Naive thymus-derived CD4-positive, alpha-beta T cell (primary cell): ENCODE measurements around the gene CCDC178. TPM values are rescaled to one million over a fixed set of nuclear protein-coding genes. Genes with fewer than 3 reads are reported as not detected.
A peak's percentile ranks its signal among the peaks of the same experiment; 100 is the strongest.

Experiments used
- ATAC-seq: fragments of 150-1000 bp; cut with Tn5 transposase; 2 replicates; pipeline ENCODE4 v1.10.0; 2021; ENCODE audit warnings: mild to moderate bottlenecking, moderate library complexity
- CTCF ChIA-PET: fragments of 350-600 bp; sonication (Branson Sonifier 250); formaldehyde crosslinking; loops from one replicate; lab custom pipeline; 2021; ENCODE audit warnings: antibody characterized with exemption; lab: Charles Lee
- POLR2A ChIA-PET: fragments of 350-600 bp; sonication (Branson Sonifier 250); formaldehyde crosslinking; loops from one replicate; lab custom pipeline; 2021; ENCODE audit warnings: antibody characterized with exemption, inconsistent platforms; lab: Charles Lee
- DNase-seq, 9 donors: peaks; one replicate each; pipeline versions ENCODE4 v3.0.0 to v3.0.0-alpha.2; 2020 to 2022; ENCODE audit warnings: mixed read lengths in 1 of 9
- H3K27ac ChIP-seq: one replicate; pipeline ENCODE4 v1.7.0; 2013; ENCODE audit warnings: mild to moderate bottlenecking, low read depth, low read length, moderate library complexity
- H3K27me3 ChIP-seq, 2 donors: one replicate each; pipeline ENCODE4 v1.7.0; 2013; ENCODE audit warnings: low read length in 2 of 2, mild to moderate bottlenecking in 2 of 2, moderate library complexity in 2 of 2; ENCODE audit not compliant: control insufficient read depth in 2 of 2, insufficient read depth in 2 of 2
- H3K36me3 ChIP-seq, 3 experiments: 1 replicate in 2 of 3; 2 replicates in 1 of 3; pipeline ENCODE4 v1.7.0; 2013; ENCODE audit warnings: low read length in 3 of 3, mild to moderate bottlenecking in 3 of 3, moderate library complexity in 1 of 3; ENCODE audit not compliant: insufficient read depth in 3 of 3, control insufficient read depth in 2 of 3
- H3K4me1 ChIP-seq, 2 donors: one replicate each; pipeline ENCODE4 v1.7.0; 2013; ENCODE audit warnings: low read length in 2 of 2, mild to moderate bottlenecking in 2 of 2, moderate library complexity in 1 of 2; ENCODE audit not compliant: control insufficient read depth in 2 of 2, insufficient read depth in 2 of 2
- H3K4me3 ChIP-seq: 2 replicates; pipeline ENCODE4 v1.7.0; 2013; ENCODE audit warnings: mild to moderate bottlenecking, low read length
- H3K9me3 ChIP-seq, 3 experiments: 1 replicate in 2 of 3; 2 replicates in 1 of 3; pipeline ENCODE4 v1.7.0; 2013; ENCODE audit warnings: low read length in 3 of 3; ENCODE audit not compliant: control insufficient read depth in 2 of 3
- H3K27ac Mint-ChIP-seq, 9 donors: one replicate each; pipeline ENCODE4 v1.8.0; 2020 to 2022; ENCODE audit warnings: mixed read lengths in 9 of 9, mild to moderate bottlenecking in 8 of 9, moderate library complexity in 5 of 9, inconsistent platforms in 2 of 9
- H3K27me3 Mint-ChIP-seq, 5 donors: one replicate each; pipeline ENCODE4 v1.8.0; 2021 to 2022; ENCODE audit warnings: mixed read lengths in 5 of 5, mild to moderate bottlenecking in 1 of 5
- H3K36me3 Mint-ChIP-seq, 5 donors: one replicate each; pipeline ENCODE4 v1.8.0; 2020 to 2022; ENCODE audit warnings: mixed read lengths in 5 of 5, mild to moderate bottlenecking in 3 of 5, inconsistent platforms in 1 of 5
- H3K4me1 Mint-ChIP-seq, 7 donors: one replicate each; pipeline ENCODE4 v1.8.0; 2020 to 2022; ENCODE audit warnings: mixed read lengths in 7 of 7, mild to moderate bottlenecking in 3 of 7, inconsistent platforms in 1 of 7
- H3K4me3 Mint-ChIP-seq, 10 donors: one replicate each; pipeline ENCODE4 v1.8.0; 2020 to 2022; ENCODE audit warnings: mild to moderate bottlenecking in 10 of 10, mixed read lengths in 10 of 10, moderate library complexity in 6 of 10, inconsistent platforms in 2 of 10
- H3K9me3 Mint-ChIP-seq, 11 donors: one replicate each; pipeline ENCODE4 v1.8.0; 2020 to 2022; ENCODE audit warnings: mixed read lengths in 11 of 11, mild to moderate bottlenecking in 4 of 11, inconsistent platforms in 1 of 11, moderate library complexity in 1 of 11
- intact Hi-C, 2 donors: fragments of 100-400 bp; cut with micrococcal nuclease; formaldehyde crosslinking; loops; one replicate each; pipeline ENCODE4 v1.15.1; 2023
- polyA plus RNA-seq, 2 donors: library from polyadenylated mRNA; unstranded; fragments of 300-500 nt; fragmentation: Illumina TruSeq; gene quantifications; one replicate each; pipeline ENCODE4 v1.2.3, GENCODE V29; 2021
- total RNA-seq, 6 experiments: library from RNA in 5 of 6; stranded (reverse) in 5 of 6; gene quantifications; 1 replicate in 5 of 6; 2 replicates in 1 of 6; pipeline ENCODE4 v1.2.3 and lab custom pipeline; 2021 to 2026

Gene CCDC178
- total and polyA plus RNA-seq, 7 experiments from 2014 or later, result not detected

- peaks cover 0 to 5% (median 0%) of the 10 kb centered on the region in 5 donors for H3K27me3 Mint-ChIP-seq
- DNase-seq (no peak), ATAC-seq (peak; percentile 38)
- Histone ChIP-seq H3K9me3 (no peaks in the 10 kb centered on the region), H3K36me3 (no peaks in the 10 kb centered on the region), H3K27ac (no peak overlapping the region), H3K27me3 (no peaks in the 10 kb centered on the region), H3K4me1 (no peaks in the 10 kb centered on the region), H3K4me3 (no peak overlapping the region)
- peaks cover 0 to 18% (median 2%) of the 10 kb centered on the region in 11 donors for H3K9me3 Mint-ChIP-seq
- intact Hi-C loops, result no loop called here
- ChIA-PET POLR2A (no interaction called here), CTCF (no interaction called here)
- H3K36me3 Mint-ChIP-seq, result peaks cover 0 to 5% (median 0%) of the 10 kb centered on the region in 5 donors
- no peak overlapping the region for H3K4me3 Mint-ChIP-seq
- H3K4me1 Mint-ChIP-seq, result no peaks in the 10 kb centered on the region
- no peak overlapping the region for H3K27ac Mint-ChIP-seq
These were observed 530.5 kb downstream of the CCDC178 start for GRCh38 chr18:32909798-32910561.

- H3K27me3 Mint-ChIP-seq, result peaks cover 0 to 5% (median 0%) of the 10 kb centered on the region in 5 donors
- H3K4me1 Mint-ChIP-seq, result no peaks in the 10 kb centered on the region
- no peaks in the 10 kb centered on the region for H3K27me3 ChIP-seq
- H3K4me3 ChIP-seq, result no peak overlapping the region
- no peak overlapping the region for H3K27ac ChIP-seq
- CTCF ChIA-PET, result no interaction called here
- intact Hi-C loops, result no loop called here
- no peak overlapping the region for H3K4me3 Mint-ChIP-seq
- no peaks in the 10 kb centered on the region for H3K36me3 ChIP-seq
- H3K9me3 ChIP-seq, result no peaks in the 10 kb centered on the region
- DNase-seq, result no peak
- peaks cover 0 to 17% (median 2%) of the 10 kb centered on the region in 11 donors for H3K9me3 Mint-ChIP-seq
- no peak for ATAC-seq
- H3K4me1 ChIP-seq, result no peaks in the 10 kb centered on the region
- POLR2A ChIA-PET, result no interaction called here
- peaks cover 0 to 5% (median 0%) of the 10 kb centered on the region in 5 donors for H3K36me3 Mint-ChIP-seq
- no peak overlapping the region for H3K27ac Mint-ChIP-seq
These were observed 532.1 kb downstream of the CCDC178 start for GRCh38 chr18:32908424-32908805.

- no peak overlapping the region for H3K4me3 Mint-ChIP-seq
- CTCF ChIA-PET, result no interaction called here
- Histone ChIP-seq H3K27me3 (no peaks in the 10 kb centered on the region), H3K36me3 (no peaks in the 10 kb centered on the region), H3K4me1 (no peaks in the 10 kb centered on the region), H3K4me3 (no peak overlapping the region), H3K9me3 (no peaks in the 10 kb centered on the region), H3K27ac (no peak overlapping the region)
- no peak overlapping the region for H3K27ac Mint-ChIP-seq
- ATAC-seq (no peak), DNase-seq (no peak)
- peaks cover 0 to 15% (median 2%) of the 10 kb centered on the region in 11 donors for H3K9me3 Mint-ChIP-seq
- H3K27me3 Mint-ChIP-seq, result peaks cover 0 to 3% (median 0%) of the 10 kb centered on the region in 5 donors
- H3K4me1 Mint-ChIP-seq, result no peaks in the 10 kb centered on the region
- POLR2A ChIA-PET, result no interaction called here
- peaks cover 0 to 3% (median 0%) of the 10 kb centered on the region in 5 donors for H3K36me3 Mint-ChIP-seq
- intact Hi-C loops, result no loop called here
These were observed 532.7 kb downstream of the CCDC178 start for GRCh38 chr18:32907648-32908423.

GRCh38 chr18:32907311-32907585 is 533.3 kb downstream of the CCDC178 start:
- H3K36me3 Mint-ChIP-seq, result no peaks in the 10 kb centered on the region
- POLR2A ChIA-PET, result no interaction called here
- CTCF ChIA-PET, result no interaction called here
- H3K27me3 ChIP-seq, result no peaks in the 10 kb centered on the region
- no peaks in the 10 kb centered on the region for H3K9me3 ChIP-seq
- no peak for DNase-seq
- no peaks in the 10 kb centered on the region for H3K27me3 Mint-ChIP-seq
- no peak overlapping the region for H3K27ac Mint-ChIP-seq
- ATAC-seq, result no peak
- no peak overlapping the region for H3K4me3 ChIP-seq
- peaks cover 0 to 12% (median 2%) of the 10 kb centered on the region in 11 donors for H3K9me3 Mint-ChIP-seq
- no peaks in the 10 kb centered on the region for H3K4me1 Mint-ChIP-seq
- no peaks in the 10 kb centered on the region for H3K4me1 ChIP-seq
- intact Hi-C loops, result no loop called here
- H3K4me3 Mint-ChIP-seq, result no peak overlapping the region
- H3K36me3 ChIP-seq, result no peaks in the 10 kb centered on the region
- H3K27ac ChIP-seq, result no peak overlapping the region

- H3K4me3 Mint-ChIP-seq, result no peak overlapping the region
- ChIA-PET CTCF (no interaction called here), POLR2A (no interaction called here)
- intact Hi-C loops, result no loop called here
- Histone ChIP-seq H3K27ac (no peak overlapping the region), H3K36me3 (no peaks in the 10 kb centered on the region), H3K4me3 (no peak overlapping the region), H3K27me3 (no peaks in the 10 kb centered on the region), H3K9me3 (no peaks in the 10 kb centered on the region), H3K4me1 (no peaks in the 10 kb centered on the region)
- H3K36me3 Mint-ChIP-seq, result no peaks in the 10 kb centered on the region
- peaks cover 0 to 12% (median 2%) of the 10 kb centered on the region in 11 donors for H3K9me3 Mint-ChIP-seq
- no peaks in the 10 kb centered on the region for H3K27me3 Mint-ChIP-seq
- no peak overlapping the region for H3K27ac Mint-ChIP-seq
- no peak for ATAC-seq
- no peaks in the 10 kb centered on the region for H3K4me1 Mint-ChIP-seq
- no peak for DNase-seq
These were observed 533.8 kb downstream of the CCDC178 start for GRCh38 chr18:32906506-32907310.

- Histone ChIP-seq H3K4me1 (no peaks in the 10 kb centered on the region), H3K27ac (no peak overlapping the region), H3K9me3 (no peaks in the 10 kb centered on the region), H3K4me3 (no peak overlapping the region), H3K27me3 (no peaks in the 10 kb centered on the region), H3K36me3 (no peaks in the 10 kb centered on the region)
- Mint-ChIP-seq H3K4me1 (no peaks in the 10 kb centered on the region), H3K27ac (no peak overlapping the region), H3K9me3 (peaks cover 0 to 12% (median 2%) of the 10 kb centered on the region in 11 donors), H3K4me3 (no peak overlapping the region), H3K36me3 (no peaks in the 10 kb centered on the region), H3K27me3 (no peaks in the 10 kb centered on the region)
- CTCF ChIA-PET, result no interaction called here
- intact Hi-C loops, result no loop called here
- DNase-seq (no peak), ATAC-seq (no peak)
- POLR2A ChIA-PET, result no interaction called here
These were observed 534.9 kb downstream of the CCDC178 start for GRCh38 chr18:32905651-32906050.
